Endometrial microvascular endothelial cells (primary cell): ENCODE measurements around the gene DCC. TPM values are rescaled to one million over a fixed set of nuclear protein-coding genes. Genes with fewer than 3 reads are reported as not detected.

ENCODE experiments used
- in situ Hi-C: cut with HindIII; loops from 2 replicates; pipeline ENCODE4 v1.10.0; 2017; ENCODE audit warnings: low sequenced_read_pairs, low pct_unique_long_range_greater_than_20kb; ENCODE audit errors: inconsistent ontology term
- total RNA-seq: library from RNA; depleted of rRNA; stranded (reverse); fragments of >200 nt; gene quantifications from one replicate; pipeline ENCODE4 v1.2.3, GENCODE V29; 2015; ENCODE audit errors: inconsistent ontology term

The DCC gene
- total RNA-seq, 1 donor from 2014 or later = not detected

- in situ Hi-C loops = no loop called here
These were observed 375.4 kb downstream of the DCC start for GRCh38 chr18:52715421-52715820.

GRCh38 chr18:52715991-52716390, 376.0 kb downstream of the DCC start:
- in situ Hi-C loops = no loop called here

- in situ Hi-C loops = no loop called here
These were observed 377.0 kb downstream of the DCC start for GRCh38 chr18:52716973-52717372.

- in situ Hi-C loops = no loop called here
These were observed 382.9 kb downstream of the DCC start for GRCh38 chr18:52722904-52723303.

- in situ Hi-C loops = no loop called here
These were observed 383.6 kb downstream of the DCC start for GRCh38 chr18:52723550-52723970.

GRCh38 chr18:52730972-52731619, 391.1 kb downstream of the DCC start:
- in situ Hi-C loops = no loop called here

- in situ Hi-C loops = no loop called here
These were observed 398.9 kb downstream of the DCC start for GRCh38 chr18:52738946-52739345.

- in situ Hi-C loops = no loop called here
These were observed 407.0 kb downstream of the DCC start for GRCh38 chr18:52746986-52747385.

GRCh38 chr18:52747869-52748268, 407.9 kb downstream of the DCC start:
- in situ Hi-C loops = no loop called here

GRCh38 chr18:52748343-52748742, 408.3 kb downstream of the DCC start:
- in situ Hi-C loops = no loop called here

- in situ Hi-C loops = no loop called here
These were observed 409.5 kb downstream of the DCC start for GRCh38 chr18:52749542-52749941.

GRCh38 chr18:52750995-52751394, 411.0 kb downstream of the DCC start:
- in situ Hi-C loops = no loop called here

- in situ Hi-C loops = no loop called here
These were observed 424.3 kb downstream of the DCC start for GRCh38 chr18:52764316-52764715.

GRCh38 chr18:52766002-52766545, 426.1 kb downstream of the DCC start:
- in situ Hi-C loops = no loop called here

GRCh38 chr18:52781113-52781512, 441.1 kb downstream of the DCC start:
- in situ Hi-C loops = no loop called here

GRCh38 chr18:52791321-52791720, 451.3 kb downstream of the DCC start:
- in situ Hi-C loops = no loop called here

GRCh38 chr18:52812834-52813233, 472.8 kb downstream of the DCC start:
- in situ Hi-C loops = no loop called here

- in situ Hi-C loops = no loop called here
These were observed 473.8 kb downstream of the DCC start for GRCh38 chr18:52813635-52814416.

- in situ Hi-C loops = no loop called here
These were observed 475.7 kb downstream of the DCC start for GRCh38 chr18:52815651-52816050.

GRCh38 chr18:52816121-52816520, 476.1 kb downstream of the DCC start:
- in situ Hi-C loops = no loop called here
